ENCODE results near the gene OPRM1.

- TF ChIP-seq, protein P1, sequence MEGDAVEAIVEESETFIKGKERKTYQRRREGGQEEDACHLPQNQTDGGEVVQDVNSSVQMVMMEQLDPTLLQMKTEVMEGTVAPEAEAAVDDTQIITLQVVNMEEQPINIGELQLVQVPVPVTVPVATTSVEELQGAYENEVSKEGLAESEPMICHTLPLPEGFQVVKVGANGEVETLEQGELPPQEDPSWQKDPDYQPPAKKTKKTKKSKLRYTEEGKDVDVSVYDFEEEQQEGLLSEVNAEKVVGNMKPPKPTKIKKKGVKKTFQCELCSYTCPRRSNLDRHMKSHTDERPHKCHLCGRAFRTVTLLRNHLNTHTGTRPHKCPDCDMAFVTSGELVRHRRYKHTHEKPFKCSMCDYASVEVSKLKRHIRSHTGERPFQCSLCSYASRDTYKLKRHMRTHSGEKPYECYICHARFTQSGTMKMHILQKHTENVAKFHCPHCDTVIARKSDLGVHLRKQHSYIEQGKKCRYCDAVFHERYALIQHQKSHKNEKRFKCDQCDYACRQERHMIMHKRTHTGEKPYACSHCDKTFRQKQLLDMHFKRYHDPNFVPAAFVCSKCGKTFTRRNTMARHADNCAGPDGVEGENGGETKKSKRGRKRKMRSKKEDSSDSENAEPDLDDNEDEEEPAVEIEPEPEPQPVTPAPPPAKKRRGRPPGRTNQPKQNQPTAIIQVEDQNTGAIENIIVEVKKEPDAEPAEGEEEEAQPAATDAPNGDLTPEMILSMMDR (IDR thresholded peaks at IDR 0.05), result no peak
- TF ChIP-seq POLR2A (IDR thresholded peaks at IDR 0.05) (no peak), EP300 (IDR thresholded peaks at IDR 0.05) (no peak)
Observed at GRCh38 chr6:153994811-153995210, 44.2 kb upstream of the OPRM1 start.

Measured in gastroesophageal sphincter (tissue), 3 donors.